ENCODE measurements around the gene OBSCN. TPM values are rescaled to one million over a fixed set of nuclear protein-coding genes. Genes with fewer than 3 reads are reported as not detected.

OBSCN gene
- total RNA-seq, 2 experiments from 2014 or later, result 80.8 to 82.2 TPM

DNA sequence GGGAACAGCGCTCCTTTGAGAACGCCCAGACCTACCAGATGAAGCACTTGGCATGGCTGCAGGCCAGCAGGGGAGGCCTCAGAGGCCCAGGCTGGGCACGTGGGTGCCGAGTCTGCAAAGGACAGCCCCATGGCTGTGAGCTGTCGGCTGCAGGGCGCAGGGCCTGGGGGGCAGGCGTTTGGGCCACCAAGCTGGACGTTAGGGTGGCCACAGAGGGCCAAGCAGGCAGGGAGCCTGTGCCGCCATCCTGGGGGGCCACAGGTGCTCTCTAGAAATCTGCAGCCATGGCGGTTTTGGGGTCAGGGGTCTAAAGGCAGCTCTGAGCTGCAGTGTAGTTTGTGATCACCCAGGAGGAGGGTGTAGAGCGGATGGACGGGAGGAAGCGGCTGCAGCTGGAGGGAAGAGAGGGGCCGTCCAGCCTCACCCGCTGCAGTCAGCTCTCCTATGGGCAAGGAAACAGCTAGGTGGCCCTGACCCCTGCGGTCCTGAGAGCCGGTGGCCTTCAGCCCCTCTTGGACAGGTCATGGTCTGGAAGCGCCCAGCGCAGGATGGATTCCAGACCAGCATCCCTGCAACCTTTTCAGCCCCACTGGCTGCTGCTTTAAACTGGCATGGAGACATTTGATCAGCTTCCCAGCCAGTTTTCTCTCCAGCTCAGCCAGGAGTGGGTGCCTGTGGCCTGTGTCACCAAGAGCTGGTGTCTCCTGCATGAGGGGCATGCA lies 31.2 kb upstream of the OBSCN start:
- Mint-ChIP-seq H3K27ac (no peak overlapping the region), H3K4me1 (ENCODE audit: low read depth) (peaks cover 7% of the 10 kb centered on the region), H3K27me3 (no peaks in the 10 kb centered on the region), H3K36me3 (ENCODE audit: low read depth) (no peaks in the 10 kb centered on the region), H3K9me3 (no peaks in the 10 kb centered on the region), H3K4me3 (no peak overlapping the region)
- Histone ChIP-seq H3K36me3 (ENCODE audit: insufficient read depth, low read length) (peaks cover 16% of the 10 kb centered on the region), H3K27me3 (ENCODE audit: control insufficient read depth in 1 of 2, insufficient read depth in 2 of 2, low read length in 2 of 2) (no peaks in the 10 kb centered on the region), H3K27ac (ENCODE audit: low read depth in 1 of 2, low read length in 2 of 2) (no peak overlapping the region), H3K4me1 (ENCODE audit: insufficient read depth, low read length) (peaks cover 6% of the 10 kb centered on the region), H3K4me3 (ENCODE audit: low read length) (no peak overlapping the region), H3K9me3 (ENCODE audit: control insufficient read depth in 1 of 2, insufficient read depth in 1 of 2, low read length in 2 of 2) (peaks cover 0 to 10% of the 10 kb centered on the region in 2 experiments)
- ATAC-seq (ENCODE audit: poor library complexity) (no peak), DNase-seq (no peak)
- CTCF ChIA-PET, result interaction anchor here (1.1 kb wide), 1 partner anchor 11 kb away, joined by 3 read pairs; the partner anchor contains the start of gene IBA57
- POLR2A ChIA-PET, result interaction anchor here (3.0 kb wide), 1 partner anchor 11 kb away, joined by 19 read pairs; the partner anchor contains the start of gene IBA57
- TF ChIP-seq, protein P1, sequence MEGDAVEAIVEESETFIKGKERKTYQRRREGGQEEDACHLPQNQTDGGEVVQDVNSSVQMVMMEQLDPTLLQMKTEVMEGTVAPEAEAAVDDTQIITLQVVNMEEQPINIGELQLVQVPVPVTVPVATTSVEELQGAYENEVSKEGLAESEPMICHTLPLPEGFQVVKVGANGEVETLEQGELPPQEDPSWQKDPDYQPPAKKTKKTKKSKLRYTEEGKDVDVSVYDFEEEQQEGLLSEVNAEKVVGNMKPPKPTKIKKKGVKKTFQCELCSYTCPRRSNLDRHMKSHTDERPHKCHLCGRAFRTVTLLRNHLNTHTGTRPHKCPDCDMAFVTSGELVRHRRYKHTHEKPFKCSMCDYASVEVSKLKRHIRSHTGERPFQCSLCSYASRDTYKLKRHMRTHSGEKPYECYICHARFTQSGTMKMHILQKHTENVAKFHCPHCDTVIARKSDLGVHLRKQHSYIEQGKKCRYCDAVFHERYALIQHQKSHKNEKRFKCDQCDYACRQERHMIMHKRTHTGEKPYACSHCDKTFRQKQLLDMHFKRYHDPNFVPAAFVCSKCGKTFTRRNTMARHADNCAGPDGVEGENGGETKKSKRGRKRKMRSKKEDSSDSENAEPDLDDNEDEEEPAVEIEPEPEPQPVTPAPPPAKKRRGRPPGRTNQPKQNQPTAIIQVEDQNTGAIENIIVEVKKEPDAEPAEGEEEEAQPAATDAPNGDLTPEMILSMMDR (IDR thresholded peaks at IDR 0.05), result no peak
- intact Hi-C loops (cut with DNase I, micrococcal nuclease), result no loop called here

DNA sequence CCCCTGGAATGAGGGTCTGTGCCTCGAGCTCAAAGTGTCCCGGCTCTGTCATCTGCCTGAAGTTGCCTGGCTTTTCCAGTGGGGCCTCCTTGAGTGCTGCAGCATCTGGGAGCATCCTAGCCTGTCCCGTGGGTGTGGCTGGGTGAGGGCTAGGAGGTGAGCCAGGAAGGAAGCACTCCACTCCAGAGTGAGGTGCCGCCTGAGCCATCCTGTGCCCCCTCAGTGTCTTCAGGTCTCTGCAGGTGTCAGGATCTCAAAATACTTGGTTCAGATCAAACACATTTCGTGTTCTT lies 30.7 kb upstream of the OBSCN start:
- no peak overlapping the region for H3K4me3 Mint-ChIP-seq
- H3K27me3 ChIP-seq (ENCODE audit: control insufficient read depth in 1 of 2, insufficient read depth in 2 of 2, low read length in 2 of 2), result no peaks in the 10 kb centered on the region
- no peak overlapping the region for H3K4me3 ChIP-seq (ENCODE audit: low read length)
- no peaks in the 10 kb centered on the region for H3K9me3 Mint-ChIP-seq
- H3K4me1 ChIP-seq (ENCODE audit: insufficient read depth, low read length), result peaks cover 6% of the 10 kb centered on the region
- H3K9me3 ChIP-seq (ENCODE audit: control insufficient read depth in 1 of 2, insufficient read depth in 1 of 2, low read length in 2 of 2), result peaks cover 0 to 10% of the 10 kb centered on the region in 2 experiments
- peaks cover 6% of the 10 kb centered on the region for H3K4me1 Mint-ChIP-seq (ENCODE audit: low read depth)
- no peaks in the 10 kb centered on the region for H3K27me3 Mint-ChIP-seq
- H3K27ac Mint-ChIP-seq, result no peak overlapping the region
- ATAC-seq (ENCODE audit: poor library complexity) (no peak), DNase-seq (no peak)
- H3K27ac ChIP-seq (ENCODE audit: low read depth in 1 of 2, low read length in 2 of 2), result no peak overlapping the region
- no peaks in the 10 kb centered on the region for H3K36me3 Mint-ChIP-seq (ENCODE audit: low read depth)
- intact Hi-C loops (cut with DNase I, micrococcal nuclease), result no loop called here
- TF ChIP-seq, protein P1 (IDR thresholded peaks at IDR 0.05), result no peak
- POLR2A ChIA-PET, result no interaction called here
- H3K36me3 ChIP-seq (ENCODE audit: insufficient read depth, low read length), result peaks cover 16% of the 10 kb centered on the region
- CTCF ChIA-PET, result interaction anchor here (1.1 kb wide), 1 partner anchor 12 kb away, joined by 3 read pairs; the partner anchor contains the start of gene IBA57

GRCh38 chr1:228177721-228178710 lies 29.8 kb upstream of the OBSCN start:
- H3K36me3 Mint-ChIP-seq (ENCODE audit: low read depth), result no peaks in the 10 kb centered on the region
- ChIA-PET POLR2A (no interaction called here), CTCF (no interaction called here)
- TF ChIP-seq, protein P1 (IDR thresholded peaks at IDR 0.05), result no peak
- H3K4me3 ChIP-seq (ENCODE audit: low read length), result no peak overlapping the region
- H3K27ac Mint-ChIP-seq, result peak overlapping the region; percentile 45
- no peak overlapping the region for H3K27ac ChIP-seq (ENCODE audit: low read depth in 1 of 2, low read length in 2 of 2)
- no peak for ATAC-seq (ENCODE audit: poor library complexity)
- peak in 1 of 14 experiments; percentile 15 for DNase-seq
- H3K9me3 ChIP-seq (ENCODE audit: control insufficient read depth in 1 of 2, insufficient read depth in 1 of 2, low read length in 2 of 2), result peaks cover 0 to 10% of the 10 kb centered on the region in 2 experiments
- no peaks in the 10 kb centered on the region for H3K27me3 ChIP-seq (ENCODE audit: control insufficient read depth in 1 of 2, insufficient read depth in 2 of 2, low read length in 2 of 2)
- H3K36me3 ChIP-seq (ENCODE audit: insufficient read depth, low read length), result peaks cover 16% of the 10 kb centered on the region
- intact Hi-C loops (cut with DNase I, micrococcal nuclease), result no loop called here
- H3K4me1 Mint-ChIP-seq (ENCODE audit: low read depth), result no peaks in the 10 kb centered on the region
- H3K27me3 Mint-ChIP-seq, result no peaks in the 10 kb centered on the region
- peaks cover 6% of the 10 kb centered on the region for H3K4me1 ChIP-seq (ENCODE audit: insufficient read depth, low read length)
- no peaks in the 10 kb centered on the region for H3K9me3 Mint-ChIP-seq
- no peak overlapping the region for H3K4me3 Mint-ChIP-seq
